ENCODE results near the gene FAM200B.

FAM200B gene

DNA sequence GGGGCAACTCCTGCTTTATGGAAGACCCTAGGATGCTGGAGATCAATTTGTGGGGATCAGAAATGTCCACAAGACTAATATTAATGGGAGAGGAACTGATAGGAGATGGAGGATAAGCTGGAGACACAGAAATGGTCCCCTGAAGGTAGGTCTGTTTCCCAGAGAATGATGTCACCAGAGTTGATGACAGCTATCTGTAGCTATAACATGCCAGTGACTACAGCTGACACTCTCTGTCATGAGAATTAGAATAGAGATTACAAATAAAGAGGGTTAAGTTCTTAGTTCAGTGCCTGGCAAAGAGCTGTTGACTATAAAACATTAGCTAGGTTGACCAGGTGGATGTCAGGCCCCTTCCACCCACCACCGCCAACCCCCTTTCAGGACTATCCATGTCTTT is 30.6 kb downstream of the FAM200B start:
- no peak for DNase-seq (ENCODE audit: low read depth)
- TF ChIP-seq CTCF (conservative IDR thresholded peaks at IDR 0.05; ENCODE audit: control insufficient read depth, insufficient read depth, low read depth, low read length): no peak

DNA sequence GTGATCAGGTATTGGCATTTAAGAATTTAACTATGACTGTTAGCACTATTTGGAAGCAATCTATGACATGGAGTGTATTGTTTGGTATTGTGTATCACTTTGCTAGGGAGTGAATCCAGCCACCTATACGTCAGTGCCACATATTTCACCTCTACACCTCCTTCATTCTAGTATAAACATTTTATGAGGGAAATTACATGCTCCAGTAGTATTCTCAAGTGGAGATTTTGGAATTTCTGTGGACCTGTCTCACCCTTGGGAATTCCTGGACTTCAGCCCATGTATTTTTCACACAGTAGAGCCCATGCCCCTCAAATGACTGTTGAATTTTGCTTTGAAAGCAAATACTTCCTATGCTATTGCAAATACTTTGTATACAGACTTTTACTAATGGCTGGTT is 32.5 kb downstream of the FAM200B start:
- no peak for DNase-seq (ENCODE audit: low read depth)
- no peak overlapping the region for H3K4me3 ChIP-seq (ENCODE audit: control insufficient read depth, low read depth, low read length)
- TF ChIP-seq CTCF (conservative IDR thresholded peaks at IDR 0.05; ENCODE audit: control insufficient read depth, insufficient read depth, low read depth, low read length): no peak

More for the DNA sequence above, 30.6 kb downstream of the FAM200B start:
- H3K4me3 ChIP-seq (ENCODE audit: control insufficient read depth, low read depth, low read length): no peak overlapping the region

DNA sequence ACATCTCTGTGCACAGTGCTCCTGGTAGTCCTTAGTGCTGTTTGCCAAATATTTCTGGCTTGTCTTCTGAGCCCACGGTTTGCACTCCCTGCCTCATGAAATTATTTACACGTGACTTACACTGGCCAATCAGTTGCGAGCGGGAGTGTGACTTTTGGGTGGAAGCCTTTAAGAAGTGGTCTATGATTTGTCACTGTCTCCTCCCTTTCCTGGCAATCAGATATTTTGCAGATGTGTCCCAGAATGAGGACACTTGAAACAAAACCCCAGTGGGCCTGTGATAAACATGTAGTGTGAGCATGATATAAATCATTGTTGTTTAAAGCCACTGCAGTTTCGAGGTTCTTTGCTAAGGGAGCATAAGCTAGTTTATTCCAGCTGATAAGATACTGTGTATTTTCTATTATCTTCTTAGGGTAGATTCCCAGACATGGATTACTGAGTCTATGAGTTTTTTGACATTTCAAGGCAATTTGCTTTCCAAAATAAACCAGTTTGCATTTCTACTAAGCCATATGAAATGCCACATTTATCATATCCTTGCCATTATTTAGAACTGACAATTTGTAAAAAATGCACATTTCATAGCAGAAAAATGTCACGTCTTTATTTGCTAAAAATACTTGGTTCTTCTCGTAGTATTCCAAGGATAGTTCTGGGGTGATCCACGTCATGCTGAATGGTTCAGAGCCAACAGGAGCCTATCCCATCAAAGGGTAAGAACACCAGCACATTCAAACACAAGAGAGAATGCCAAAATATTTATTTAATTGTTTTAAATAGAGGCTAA is 33.2 kb downstream of the FAM200B start:
- DNase-seq (ENCODE audit: low read depth): peak; percentile 31
- H3K4me3 ChIP-seq (ENCODE audit: control insufficient read depth, low read depth, low read length): no peak overlapping the region
- no peak for TF ChIP-seq CTCF (conservative IDR thresholded peaks at IDR 0.05; ENCODE audit: control insufficient read depth, insufficient read depth, low read depth, low read length)

DNA sequence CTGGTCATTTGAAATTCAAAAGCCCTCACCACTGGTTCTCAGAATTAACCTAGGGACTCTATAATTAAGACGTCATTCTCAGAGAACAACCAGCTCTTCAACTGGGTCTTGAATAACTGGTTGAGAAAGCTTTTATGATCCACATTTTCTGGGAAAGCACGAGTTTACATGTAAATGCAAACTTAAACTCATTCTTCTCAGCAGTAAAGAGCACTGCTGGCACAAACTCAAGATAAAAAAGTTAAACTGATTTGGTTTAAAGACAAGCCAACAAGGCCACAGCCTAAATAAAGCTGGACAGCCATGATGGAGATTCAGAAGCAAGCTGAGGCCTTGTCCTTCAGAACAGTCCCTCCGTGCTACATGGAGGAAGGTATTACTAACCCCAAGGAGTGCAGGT is 34.5 kb downstream of the FAM200B start:
- DNase-seq (ENCODE audit: low read depth): no peak
- H3K4me3 ChIP-seq (ENCODE audit: control insufficient read depth, low read depth, low read length): no peak overlapping the region
- TF ChIP-seq CTCF (conservative IDR thresholded peaks at IDR 0.05; ENCODE audit: control insufficient read depth, insufficient read depth, low read depth, low read length): no peak

- DNase-seq (ENCODE audit: low read depth): no peak
- no peak overlapping the region for H3K4me3 ChIP-seq (ENCODE audit: control insufficient read depth, low read depth, low read length)
- no peak for TF ChIP-seq CTCF (conservative IDR thresholded peaks at IDR 0.05; ENCODE audit: control insufficient read depth, insufficient read depth, low read depth, low read length)
These were observed 35.5 kb downstream of the FAM200B start for GRCh38 chr4:15717086-15717485.

DNA sequence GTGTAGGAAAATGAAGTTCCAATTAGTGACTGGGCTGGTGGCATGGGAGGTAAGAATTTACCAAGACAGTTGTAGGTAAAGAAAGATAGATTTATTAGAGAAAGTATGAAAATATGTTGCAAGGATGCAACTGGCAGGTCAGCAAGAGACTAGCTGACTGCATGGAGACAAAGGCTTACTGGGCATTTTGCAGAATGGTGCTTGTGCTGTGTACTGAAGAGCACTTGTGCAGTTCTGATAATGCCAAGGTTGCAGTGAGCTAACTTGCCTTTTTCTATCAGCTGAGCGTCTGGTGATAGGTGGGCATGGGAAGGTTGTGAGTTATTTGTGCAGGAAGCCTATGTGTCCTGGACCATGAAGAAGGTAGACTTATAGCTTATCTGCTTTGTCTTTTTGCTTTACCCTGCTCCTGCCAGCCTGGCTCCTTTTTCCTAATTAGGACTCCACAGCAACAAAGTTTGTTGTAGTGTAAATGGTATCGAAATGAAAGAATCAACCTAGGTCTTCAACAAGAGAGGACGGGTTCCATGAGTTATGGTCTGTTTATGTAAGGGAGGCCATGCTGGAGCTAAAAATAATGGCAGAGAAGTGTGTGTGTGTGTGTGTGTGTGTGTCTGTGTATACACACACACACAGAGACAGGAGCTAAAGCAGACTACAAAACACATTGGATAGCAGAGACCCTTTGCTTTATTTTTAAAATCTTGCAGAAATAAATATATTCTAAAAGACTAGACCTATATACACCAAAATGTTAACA is 36.2 kb downstream of the FAM200B start:
- DNase-seq (ENCODE audit: low read depth): no peak
- no peak overlapping the region for H3K4me3 ChIP-seq (ENCODE audit: control insufficient read depth, low read depth, low read length)
- no peak for TF ChIP-seq CTCF (conservative IDR thresholded peaks at IDR 0.05; ENCODE audit: control insufficient read depth, insufficient read depth, low read depth, low read length)
